ENCODE results near the gene TMEM120B.

The TMEM120B gene

GRCh38 chr12:121769297-121769830, 56.8 kb downstream of the TMEM120B start:
- no peak for TF ChIP-seq CTCF (IDR thresholded peaks at IDR 0.05; ENCODE audit: insufficient read depth, missing control alignments)
- DNase-seq (ENCODE audit: insufficient read length, low spot score) (no peak), FAIRE-seq (no peak)

DNA sequence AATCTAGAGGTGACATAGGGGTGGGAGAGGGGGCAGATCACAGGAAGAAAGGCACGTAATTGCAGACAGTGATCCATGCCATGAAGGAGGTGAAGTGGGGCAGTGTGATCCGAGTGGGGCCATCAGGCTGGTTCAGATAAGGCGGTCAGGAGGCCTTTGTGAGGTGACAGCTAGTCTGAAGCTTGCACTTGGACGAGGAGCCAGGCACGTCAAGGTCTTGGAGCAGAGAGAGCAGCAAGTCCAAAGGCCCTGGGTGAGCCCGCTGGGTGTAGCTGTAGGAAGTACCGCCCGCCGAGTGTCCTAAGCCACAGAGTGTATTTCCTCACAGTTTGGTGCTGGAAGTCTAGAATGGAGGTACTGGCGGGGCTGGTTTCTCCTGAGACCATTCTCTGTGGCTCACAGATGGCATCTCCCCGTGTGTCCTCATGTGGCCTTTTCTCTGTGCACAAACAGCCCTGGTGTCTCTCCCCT, 57.3 kb downstream of the TMEM120B start:
- FAIRE-seq, result no peak
- no peak for TF ChIP-seq CTCF (IDR thresholded peaks at IDR 0.05; ENCODE audit: insufficient read depth, missing control alignments)
- DNase-seq (ENCODE audit: insufficient read length, low spot score), result no peak

DNA sequence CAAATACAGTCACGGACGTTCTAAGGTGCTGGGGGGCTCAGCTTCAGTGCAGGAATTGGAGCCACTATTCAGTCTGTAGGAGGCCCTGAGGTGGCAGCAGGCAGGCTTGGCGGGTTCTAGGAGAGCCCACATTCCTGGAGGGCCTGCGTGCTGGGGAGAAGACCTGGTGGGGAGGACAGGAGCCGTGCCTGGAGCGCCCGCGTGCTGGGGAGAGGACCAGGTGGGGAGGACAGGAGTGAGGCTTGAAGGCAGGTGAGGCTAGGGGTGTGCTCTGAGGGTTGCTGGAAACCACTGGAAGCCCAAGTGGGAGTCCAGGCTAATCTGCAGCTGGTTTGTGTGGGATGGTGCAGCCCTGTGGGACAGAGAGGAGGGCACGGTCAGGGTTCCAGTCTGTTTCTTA, 57.8 kb downstream of the TMEM120B start:
- FAIRE-seq (no peak), DNase-seq (ENCODE audit: insufficient read length, low spot score) (no peak)
- TF ChIP-seq CTCF (IDR thresholded peaks at IDR 0.05; ENCODE audit: insufficient read depth, missing control alignments), result no peak

- no peak for TF ChIP-seq CTCF (IDR thresholded peaks at IDR 0.05; ENCODE audit: insufficient read depth, missing control alignments)
- DNase-seq (ENCODE audit: insufficient read length, low spot score) (no peak), FAIRE-seq (no peak)
Measured at GRCh38 chr12:121770813-121771625, 58.5 kb downstream of the TMEM120B start.

DNA sequence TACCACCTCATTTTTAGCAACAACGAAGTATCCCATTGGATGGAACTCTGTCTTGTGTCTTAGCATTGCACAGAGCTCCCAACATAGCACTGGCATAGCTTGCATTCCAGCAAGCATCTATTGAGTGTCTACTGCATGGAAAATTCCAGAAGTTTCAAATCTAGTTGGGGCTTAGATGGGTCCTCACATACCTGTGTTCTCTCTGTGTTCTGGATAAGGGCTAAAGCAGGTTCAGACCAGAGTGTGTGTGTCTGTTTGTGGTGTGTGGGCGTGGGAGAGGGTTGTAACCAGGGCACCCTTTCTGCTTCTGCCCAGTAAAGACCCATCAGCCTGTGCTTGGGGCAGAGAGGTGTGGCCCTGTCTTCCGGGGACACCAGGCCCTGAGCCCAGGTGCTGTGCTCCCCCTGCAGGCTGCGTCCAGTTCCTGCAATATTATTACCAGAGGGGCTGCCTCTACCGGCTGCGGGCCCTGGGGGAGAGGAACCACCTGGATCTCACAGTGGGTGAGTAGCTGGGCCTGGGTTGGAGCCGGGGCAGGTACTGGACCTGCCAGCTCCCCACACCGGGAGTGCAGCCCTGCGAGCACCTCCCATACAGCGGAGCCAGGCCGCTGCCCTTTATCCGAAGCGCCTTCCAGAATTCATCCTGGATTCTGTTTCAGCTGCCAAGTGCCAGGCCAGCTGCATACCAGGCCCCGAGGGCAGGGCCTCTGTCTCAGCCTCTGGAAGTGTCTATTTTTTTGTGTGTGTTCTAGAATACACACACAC, 60.6 kb downstream of the TMEM120B start:
- DNase-seq (ENCODE audit: insufficient read length, low spot score) (peak; percentile 93), FAIRE-seq (no peak)
- peak; percentile 87 for TF ChIP-seq CTCF (IDR thresholded peaks at IDR 0.05; ENCODE audit: insufficient read depth, missing control alignments)

GRCh38 chr12:121774968-121775474, 62.5 kb downstream of the TMEM120B start:
- FAIRE-seq (no peak), DNase-seq (ENCODE audit: insufficient read length, low spot score) (no peak)
- no peak for TF ChIP-seq CTCF (IDR thresholded peaks at IDR 0.05; ENCODE audit: insufficient read depth, missing control alignments)
